Calu3 (cell line): Measurements from ENCODE around the gene STH. TPM values are rescaled to one million over a fixed set of nuclear protein-coding genes. Genes with fewer than 3 reads are reported as not detected.
"Not testable (repeated sequence)": the region's sequence is repeated elsewhere in the genome, so short reads cannot be mapped to it uniquely, and the experiment has no call there.

Source experiments
- BruUV-seq: library from RNA; stranded (reverse); fragments of 400-500 nt; replicated peaks from 2 replicates; lab custom pipeline; 2021; lab: Mats Ljungman, UMichigan
- CTCF ChIA-PET: fragments of 300-600 bp; sonication (Branson Sonifier 250); formaldehyde crosslinking; loops from one replicate; lab custom pipeline; 2022; ENCODE audit warnings: antibody characterized with exemption; lab: Charles Lee
- DNase-seq: peaks from one replicate; pipeline ENCODE4 v3.0.0; 2022
- H3K27ac Mint-ChIP-seq: one replicate; pipeline ENCODE4 v1.8.0; 2022; ENCODE audit warnings: mixed read lengths; ENCODE audit not compliant: unreplicated experiment
- H3K27me3 Mint-ChIP-seq: one replicate; pipeline ENCODE4 v1.8.0; 2022; ENCODE audit warnings: mixed read lengths; ENCODE audit not compliant: unreplicated experiment
- H3K36me3 Mint-ChIP-seq: one replicate; pipeline ENCODE4 v1.8.0; 2022; ENCODE audit warnings: mild to moderate bottlenecking, moderate library complexity, mixed read lengths; ENCODE audit not compliant: insufficient read depth, unreplicated experiment
- H3K4me1 Mint-ChIP-seq: one replicate; pipeline ENCODE4 v1.8.0; 2022; ENCODE audit warnings: mild to moderate bottlenecking, low read depth, mixed read lengths; ENCODE audit not compliant: unreplicated experiment
- H3K4me3 Mint-ChIP-seq: one replicate; pipeline ENCODE4 v1.8.0; 2022; ENCODE audit warnings: mild to moderate bottlenecking, low read depth, moderate library complexity, mixed read lengths; ENCODE audit not compliant: unreplicated experiment
- H3K9me3 Mint-ChIP-seq: one replicate; pipeline ENCODE4 v1.8.0; 2022; ENCODE audit warnings: low read depth, mixed read lengths; ENCODE audit not compliant: unreplicated experiment
- CTCF ChIP-seq: fragments of 200-600 bp; IDR thresholded peaks from one replicate; pipeline ENCODE4 v1.8.0; 2022; ENCODE audit warnings: antibody characterized with exemption; ENCODE audit not compliant: unreplicated experiment
- intact Hi-C: fragments of 100-400 bp; cut with micrococcal nuclease; formaldehyde crosslinking; loops from one replicate; pipeline ENCODE4 v1.10.0; 2022; ENCODE audit not compliant: unreplicated experiment
- total RNA-seq: library from RNA; stranded (reverse); gene quantifications from 2 replicates; pipeline ENCODE4 v1.2.3, GENCODE V29; 2022

The STH gene
- total RNA-seq, 1 experiment from 2014 or later, result not detected

- intact Hi-C loops, result no loop called here
- Mint-ChIP-seq H3K9me3 (no peaks in the 10 kb centered on the region), H3K4me3 (no peak overlapping the region), H3K36me3 (no peaks in the 10 kb centered on the region), H3K4me1 (peaks cover 8% of the 10 kb centered on the region), H3K27ac (no peak overlapping the region), H3K27me3 (peaks cover 57% of the 10 kb centered on the region)
- no peak for DNase-seq
- no TSS peak for BruUV-seq
- CTCF ChIA-PET, result interaction anchor here (0.6 to 1.6 kb wide), 3 partner anchors 11 to 257 kb away, joined by 3 to 5 read pairs (median 4); no protein-coding TSS in a partner anchor
- TF ChIP-seq CTCF, result no peak
Measured at GRCh38 chr17:45955326-45955725, 43.7 kb upstream of the STH start.

GRCh38 chr17:45956090-45956489 is 43.0 kb upstream of the STH start:
- CTCF ChIA-PET, result interaction anchor here (0.5 to 1.6 kb wide), 2 partner anchors 257 to 331 kb away, joined by 3 to 5 read pairs; no protein-coding TSS in a partner anchor
- H3K4me3 Mint-ChIP-seq, result no peak overlapping the region
- peaks cover 50% of the 10 kb centered on the region for H3K27me3 Mint-ChIP-seq

GRCh38 chr17:45956746-45957145 is 42.3 kb upstream of the STH start:
- peaks cover 43% of the 10 kb centered on the region for H3K27me3 Mint-ChIP-seq
- H3K27ac Mint-ChIP-seq, H3K4me3 Mint-ChIP-seq, H3K4me1 Mint-ChIP-seq, CTCF ChIA-PET, H3K36me3 Mint-ChIP-seq, H3K9me3 Mint-ChIP-seq, DNase-seq, BruUV-seq, intact Hi-C loops: not testable (repeated sequence)

More at GRCh38 chr17:45956090-45956489, 43.0 kb upstream of the STH start:
- peaks cover 8% of the 10 kb centered on the region for H3K4me1 Mint-ChIP-seq
- no peak overlapping the region for H3K27ac Mint-ChIP-seq
- intact Hi-C loops, result no loop called here
- H3K9me3 Mint-ChIP-seq, result no peaks in the 10 kb centered on the region
- no TSS peak for BruUV-seq
- no peak for DNase-seq
- no peak for TF ChIP-seq CTCF
- H3K36me3 Mint-ChIP-seq, result no peaks in the 10 kb centered on the region

- intact Hi-C loops, result no loop called here
- no peak overlapping the region for H3K4me3 Mint-ChIP-seq
- peaks cover 28% of the 10 kb centered on the region for H3K27me3 Mint-ChIP-seq
- H3K27ac Mint-ChIP-seq, result no peak overlapping the region
- no TSS peak for BruUV-seq
- TF ChIP-seq CTCF, result no peak
- no peaks in the 10 kb centered on the region for H3K9me3 Mint-ChIP-seq
- CTCF ChIA-PET, result no interaction called here
- H3K4me1 Mint-ChIP-seq, result peaks cover 8% of the 10 kb centered on the region
- no peak for DNase-seq
- no peaks in the 10 kb centered on the region for H3K36me3 Mint-ChIP-seq
Measured at GRCh38 chr17:45958307-45958706, 40.7 kb upstream of the STH start.

- DNase-seq, result no peak
- H3K36me3 Mint-ChIP-seq, result no peaks in the 10 kb centered on the region
- CTCF ChIA-PET, result no interaction called here
- H3K9me3 Mint-ChIP-seq, result no peaks in the 10 kb centered on the region
- H3K27me3 Mint-ChIP-seq, result peaks cover 19% of the 10 kb centered on the region
- intact Hi-C loops, result no loop called here
- no peak overlapping the region for H3K27ac Mint-ChIP-seq
- no peak for TF ChIP-seq CTCF
- H3K4me1 Mint-ChIP-seq, result peaks cover 8% of the 10 kb centered on the region
- no TSS peak for BruUV-seq
- no peak overlapping the region for H3K4me3 Mint-ChIP-seq
Measured at GRCh38 chr17:45958994-45959665, 39.9 kb upstream of the STH start.
